H9 (cell line): ENCODE measurements around the gene KDM4D. TPM values are rescaled to one million over a fixed set of nuclear protein-coding genes. Genes with fewer than 3 reads are reported as not detected.

Source experiments
- DNase-seq: peaks from one replicate; pipeline ENCODE4 v3.0.0-alpha.2; 2017
- H2AFZ ChIP-seq: one replicate; pipeline ENCODE4 v1.6.1; 2013; ENCODE audit warnings: mild to moderate bottlenecking, low read length, control low read depth, moderate library complexity
- H2AK5ac ChIP-seq: 2 replicates; pipeline ENCODE4 v1.6.1; 2013; ENCODE audit warnings: low read length, control low read depth, mixed read lengths; ENCODE audit not compliant: insufficient read length
- H2BK120ac ChIP-seq: one replicate; pipeline ENCODE4 v1.6.1; 2013; ENCODE audit warnings: low read depth, mild to moderate bottlenecking, low read length, control low read depth, inconsistent platforms; ENCODE audit not compliant: poor library complexity, severe bottlenecking
- H2BK12ac ChIP-seq: 2 replicates; pipeline ENCODE4 v1.6.1; 2013; ENCODE audit warnings: low read length, control low read depth, mixed read lengths, low read depth; ENCODE audit not compliant: insufficient read length
- H2BK15ac ChIP-seq: 2 replicates; pipeline ENCODE4 v1.6.1; 2013; ENCODE audit warnings: low read depth, low read length, control low read depth
- H2BK20ac ChIP-seq: one replicate; pipeline ENCODE4 v1.6.1; 2013; ENCODE audit warnings: low read depth, mild to moderate bottlenecking, low read length, control low read depth, inconsistent platforms; ENCODE audit not compliant: poor library complexity, severe bottlenecking
- H2BK5ac ChIP-seq: 2 replicates; pipeline ENCODE4 v1.6.1; 2013; ENCODE audit warnings: low read length, control low read depth, mixed read lengths; ENCODE audit not compliant: insufficient read length
- H3K14ac ChIP-seq: 2 replicates; pipeline ENCODE4 v1.6.1; 2013; ENCODE audit warnings: low read length, control low read depth; ENCODE audit not compliant: insufficient read depth
- H3K18ac ChIP-seq: 2 replicates; pipeline ENCODE4 v1.6.1; 2013; ENCODE audit warnings: low read depth, mild to moderate bottlenecking, mixed read lengths, low read length, control low read depth; ENCODE audit not compliant: insufficient read length
- H3K23ac ChIP-seq: 2 replicates; pipeline ENCODE4 v1.6.1; 2013; ENCODE audit warnings: low read length, control low read depth, mixed read lengths, low read depth; ENCODE audit not compliant: insufficient read length
- H3K23me2 ChIP-seq: 2 replicates; pipeline ENCODE4 v1.6.1; 2013; ENCODE audit warnings: low read depth, mild to moderate bottlenecking, mixed read lengths, low read length, control low read depth; ENCODE audit not compliant: insufficient read length, poor library complexity, severe bottlenecking
- H3K27ac ChIP-seq: 2 replicates; pipeline ENCODE4 v1.5.1; 2013; ENCODE audit warnings: low read length, control low read depth, mixed read lengths, low read depth; ENCODE audit not compliant: insufficient read length
- H3K27me3 ChIP-seq: 2 replicates; pipeline ENCODE4 v1.6.1; 2013; ENCODE audit warnings: low read length, control low read depth, inconsistent platforms; ENCODE audit not compliant: insufficient read depth
- H3K4ac ChIP-seq: 2 replicates; pipeline ENCODE4 v1.6.1; 2013; ENCODE audit warnings: low read depth, mild to moderate bottlenecking, control low read depth, inconsistent platforms, low read length, moderate library complexity
- H3K4me1 ChIP-seq: 2 replicates; pipeline ENCODE4 v1.6.1; 2013; ENCODE audit warnings: low read length, control low read depth, inconsistent platforms; ENCODE audit not compliant: insufficient read depth
- H3K4me2 ChIP-seq: 2 replicates; pipeline ENCODE4 v1.6.1; 2013; ENCODE audit warnings: low read length, control low read depth, mixed read lengths; ENCODE audit not compliant: insufficient read length, insufficient read depth
- H3K56ac ChIP-seq: 2 replicates; pipeline ENCODE4 v1.6.1; 2013; ENCODE audit warnings: low read depth, mild to moderate bottlenecking, mixed read lengths, low read length, control low read depth; ENCODE audit not compliant: insufficient read length
- H3K79me1 ChIP-seq: 2 replicates; pipeline ENCODE4 v1.6.1; 2013; ENCODE audit warnings: low read depth, mild to moderate bottlenecking, moderate library complexity, low read length, control low read depth, inconsistent platforms; ENCODE audit not compliant: insufficient read depth, poor library complexity, severe bottlenecking
- H3K79me2 ChIP-seq: 2 replicates; pipeline ENCODE4 v1.6.1; 2013; ENCODE audit warnings: low read length, control low read depth, inconsistent platforms; ENCODE audit not compliant: insufficient read depth
- H3K9ac ChIP-seq: 2 replicates; pipeline ENCODE4 v1.6.1; 2013; ENCODE audit warnings: low read length, control low read depth, mixed read lengths; ENCODE audit not compliant: insufficient read length; ENCODE audit errors: extremely low read depth
- H3K9me3 ChIP-seq: one replicate; pipeline ENCODE4 v1.6.1; 2013; ENCODE audit warnings: low read depth, low read length, inconsistent platforms; ENCODE audit not compliant: control insufficient read depth
- H3T11ph ChIP-seq: one replicate; pipeline ENCODE4 v1.6.1; 2013; ENCODE audit warnings: mild to moderate bottlenecking, low read length, control low read depth, inconsistent platforms
- H4K20me1 ChIP-seq: one replicate; pipeline ENCODE4 v1.6.1; 2013; ENCODE audit not compliant: control insufficient read depth, insufficient read length, insufficient read depth
- H4K5ac ChIP-seq: 2 replicates; pipeline ENCODE4 v1.6.1; 2013; ENCODE audit warnings: low read depth, mild to moderate bottlenecking, mixed read lengths, low read length, control low read depth; ENCODE audit not compliant: insufficient read length
- H4K8ac ChIP-seq: replicated peaks from 2 replicates; pipeline ENCODE4 v1.6.1; 2013; ENCODE audit warnings: low read length, control low read depth, mixed read lengths, low read depth; ENCODE audit not compliant: insufficient read length
- H4K91ac ChIP-seq: 2 replicates; pipeline ENCODE4 v1.6.1; 2013; ENCODE audit warnings: low read depth, mild to moderate bottlenecking, moderate library complexity, mixed read lengths, low read length, control low read depth; ENCODE audit not compliant: insufficient read length
- H3K27ac Mint-ChIP-seq, 3 experiments: 2 replicates in 2 of 3; 3 replicates in 1 of 3; pipeline ENCODE4 v1.8.0; 2020 to 2021; ENCODE audit warnings: mixed read lengths in 3 of 3, mild to moderate bottlenecking in 1 of 3, moderate library complexity in 1 of 3
- H3K27me3 Mint-ChIP-seq: 2 replicates; pipeline ENCODE4 v1.8.0; 2021; ENCODE audit warnings: low read depth, mild to moderate bottlenecking, moderate library complexity, mixed read lengths
- H3K36me3 Mint-ChIP-seq, 3 experiments: 2 replicates in 2 of 3; 3 replicates in 1 of 3; pipeline ENCODE4 v1.8.0; 2020 to 2021; ENCODE audit warnings: low read depth in 3 of 3, mixed read lengths in 3 of 3; ENCODE audit not compliant: insufficient read depth in 1 of 3
- H3K4me1 Mint-ChIP-seq, 2 experiments: 2 replicates each; pipeline ENCODE4 v1.8.0; 2020; ENCODE audit warnings: mixed read lengths in 2 of 2
- H3K4me3 Mint-ChIP-seq, 2 experiments: 2 replicates in 1 of 2; 3 replicates in 1 of 2; pipeline ENCODE4 v1.8.0; 2020 to 2021; ENCODE audit warnings: mild to moderate bottlenecking in 2 of 2, mixed read lengths in 2 of 2, moderate library complexity in 1 of 2
- H3K9me3 Mint-ChIP-seq, 2 experiments: 2 replicates in 1 of 2; 3 replicates in 1 of 2; pipeline ENCODE4 v1.8.0; 2020; ENCODE audit warnings: mild to moderate bottlenecking in 2 of 2, mixed read lengths in 2 of 2, moderate library complexity in 1 of 2
- CTCF ChIP-seq: fragments of 200-600 bp; sonication (generic); conservative IDR thresholded peaks from 3 replicates; pipeline ENCODE4 v1.8.0; 2021; ENCODE audit warnings: antibody characterized with exemption, mild to moderate bottlenecking
- WGBS: extraction: QIAGEN DNeasy Blood & Tissue Kit; methylation state at CpG from one replicate; pipeline ENCODE4 v1.1.7; 2013; ENCODE audit warnings: missing lambda C conversion rate, low lambda C conversion rate, mixed read lengths; ENCODE audit not compliant: insufficient read length; ENCODE audit errors: extremely low coverage; 5-methylcytosine and 5-hydroxymethylcytosine counted together
- total RNA-seq: library from RNA; stranded (reverse); gene quantifications from 2 replicates; pipeline ENCODE4 v1.2.1, GENCODE V29; 2021

KDM4D gene
- total RNA-seq, 1 experiment from 2014 or later, result 1.9 TPM

- no peaks in the 10 kb centered on the region for H3K23me2 ChIP-seq
- no peak overlapping the region for H3K27ac ChIP-seq
Measured at GRCh38 chr11:94960488-94960887, 13.0 kb upstream of the KDM4D start.

More at GRCh38 chr11:94960488-94960887, 13.0 kb upstream of the KDM4D start:
- H3K27me3 ChIP-seq, result no peaks in the 10 kb centered on the region
- H3K9ac ChIP-seq, result no peak overlapping the region
- no peak overlapping the region for H4K91ac ChIP-seq
- no peak overlapping the region for H3K4me2 ChIP-seq
- TF ChIP-seq CTCF, result no peak
- H2BK5ac ChIP-seq, result no peak overlapping the region
- no peak overlapping the region for H3K18ac ChIP-seq
- Mint-ChIP-seq H3K9me3 (no peaks in the 10 kb centered on the region), H3K4me1 (no peaks in the 10 kb centered on the region), H3K27ac (no peak overlapping the region), H3K36me3 (peaks cover 14 to 39% (median 31%) of the 10 kb centered on the region in 3 experiments; a peak in 6 of 7 replicates), H3K4me3 (no peak overlapping the region), H3K27me3 (no peaks in the 10 kb centered on the region)
- H2BK15ac ChIP-seq, result no peak overlapping the region
- no peak for DNase-seq
- H4K20me1 ChIP-seq, result no peaks in the 10 kb centered on the region
- no peak overlapping the region for H3K14ac ChIP-seq
- H3K23ac ChIP-seq, result no peak overlapping the region
- no peak overlapping the region for H2BK120ac ChIP-seq
- no CpG with 5 or more reads among the region's 2 CpGs for whole genome bisulfite sequencing
- no peak overlapping the region for H4K5ac ChIP-seq
- no peak overlapping the region for H3T11ph ChIP-seq
- H3K79me2 ChIP-seq, result no peaks in the 10 kb centered on the region
- no peak overlapping the region for H2AK5ac ChIP-seq
- H3K79me1 ChIP-seq, result no peaks in the 10 kb centered on the region
- H3K56ac ChIP-seq, result no peak overlapping the region
- no peak overlapping the region for H2BK12ac ChIP-seq
- H3K4me1 ChIP-seq, result no peaks in the 10 kb centered on the region
- H2BK20ac ChIP-seq, result no peak overlapping the region
- no peak overlapping the region for H2AFZ ChIP-seq
- H3K9me3 ChIP-seq, result no peaks in the 10 kb centered on the region
- H4K8ac ChIP-seq, result no peak overlapping the region
- no peak overlapping the region for H3K4ac ChIP-seq
